ENCODE results near the gene PSMB3. TPM values are rescaled to one million over a fixed set of nuclear protein-coding genes. Genes with fewer than 3 reads are reported as not detected.

Gene PSMB3
- 303 and 422 TPM in 2 replicates for total RNA-seq

GRCh38 chr17:38752308-38753070 is at the start of gene PSMB3:
Gene PSMB3, plus strand, starts transcription at chr17:38752741. Its CDS starts 86 bp downstream, at chr17:38752827.

GRCh38 chr17:38704606-38705522 is 47.7 kb upstream of the PSMB3 start, which contains the start of gene MLLT6:
Gene MLLT6, plus strand, starts transcription at chr17:38705273. Its CDS starts 360 bp downstream, at chr17:38705633.

GRCh38 chr17:38729886-38730525 is 22.5 kb upstream of the PSMB3 start, which contains the start of gene CISD3:
Gene CISD3, plus strand, starts transcription at chr17:38730341. Its CDS starts 18 bp downstream, at chr17:38730359.

GRCh38 chr17:38748149-38748891 is 4.2 kb upstream of the PSMB3 start, which contains the start of gene PCGF2:
Gene PCGF2, minus strand, starts transcription at chr17:38748336. Its CDS starts 7,934 bp downstream, at chr17:38740402.

GRCh38 chr17:38799501-38800236 is 47.1 kb downstream of the PSMB3 start, which contains the start of gene PIP4K2B:
Gene PIP4K2B, minus strand, starts transcription at chr17:38799556. Its CDS starts 132 bp downstream, at chr17:38799424.

Small RNAs within 50 kb of the gene (small RNA-seq; reads per million reads assigned to genes)
- not detected for gene MIR4726
- 2.8 reads per million, percentile 86 among the genes with 10 or more reads in this experiment for gene RNA5SP440
- not detected for gene RNU6-866P

Other genes starting within 250 kb of the PSMB3 start
- gene SRCIN1, start 146.8 kb upstream of the PSMB3 start, total RNA-seq, result under 0.01 TPM in 1 of 2 replicates, not detected in the other
- gene EPOP, start 77.8 kb upstream of the PSMB3 start, total RNA-seq, result 2.6 and 3.9 TPM in 2 replicates
- gene MLLT6, start 47.5 kb upstream of the PSMB3 start, total RNA-seq, result 28.3 and 42.2 TPM in 2 replicates
- gene CISD3, start 22.4 kb upstream of the PSMB3 start, total RNA-seq, result 4.4 and 5.5 TPM in 2 replicates
- 3.1 and 4.4 TPM in 2 replicates for gene PCGF2, start 4.4 kb upstream of the PSMB3 start, total RNA-seq
- 48.3 and 50.0 TPM in 2 replicates for gene PIP4K2B, start 46.8 kb downstream of the PSMB3 start, total RNA-seq
- gene CWC25, start 72.6 kb downstream of the PSMB3 start, total RNA-seq, result 9.2 and 9.9 TPM in 2 replicates
- 1,031 and 1,729 TPM in 2 replicates for gene RPL23, start 101.0 kb downstream of the PSMB3 start, total RNA-seq
- gene LASP1, start 117.3 kb downstream of the PSMB3 start, total RNA-seq, result 158 and 173 TPM in 2 replicates
- not detected in 2 replicates for gene FBXO47, start 214.7 kb downstream of the PSMB3 start, total RNA-seq